GM18858 (cell line): ENCODE measurements around the gene SEPTIN5.
"Not testable (repeated sequence)": the region's sequence is repeated elsewhere in the genome, so short reads cannot be mapped to it uniquely, and the experiment has no call there.

Source experiments
- ATAC-seq: cut with Tn5 transposase; IDR thresholded peaks from one replicate; pipeline ENCODE4 v1.9.1; 2021; ENCODE audit not compliant: unreplicated experiment

SEPTIN5 gene

DNA sequence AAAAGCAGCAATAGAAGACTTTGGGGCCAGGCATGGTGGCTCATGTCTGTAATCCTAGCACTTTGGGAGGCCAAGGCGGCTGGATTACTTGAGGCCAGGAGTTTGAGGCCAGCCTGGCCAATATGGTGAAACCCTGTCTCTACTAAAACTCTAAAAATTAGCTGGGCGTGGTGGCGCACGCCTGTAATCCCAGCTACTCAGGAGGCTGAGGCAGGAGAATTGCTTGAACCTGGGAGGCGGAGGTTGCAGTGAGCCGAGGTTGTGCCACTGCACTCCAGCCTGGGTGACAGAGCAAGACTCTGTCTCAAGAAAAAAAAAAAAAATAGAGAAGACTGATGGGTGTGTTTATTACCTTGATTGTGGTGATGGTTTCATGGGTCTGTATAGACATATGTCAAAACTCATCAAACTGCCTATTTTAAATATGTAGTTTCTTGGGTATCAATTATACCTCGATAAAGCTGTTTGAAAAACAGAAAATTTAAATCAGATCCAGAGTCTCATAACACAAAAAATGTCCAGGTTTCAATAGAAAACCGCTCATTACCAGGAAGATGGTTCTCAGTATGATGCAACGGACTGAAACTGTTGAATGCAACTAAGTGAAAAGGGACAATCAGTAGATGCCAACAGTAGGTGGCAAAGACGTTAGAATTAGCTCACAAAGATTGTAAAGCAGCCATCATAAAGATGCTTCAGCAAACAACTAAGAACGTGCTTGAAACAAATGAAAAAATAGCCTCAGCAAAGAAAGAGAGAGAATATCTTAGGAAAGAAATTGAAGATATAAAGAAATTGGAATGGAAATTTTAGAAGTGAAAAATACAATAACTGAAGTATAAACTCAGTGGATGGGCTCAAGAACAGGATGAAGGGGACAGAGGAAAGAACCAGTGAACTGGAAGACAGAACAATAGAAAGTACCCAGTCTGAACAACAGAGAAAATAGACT lies 33.1 kb upstream of the SEPTIN5 start:
- ATAC-seq, result no peak

DNA sequence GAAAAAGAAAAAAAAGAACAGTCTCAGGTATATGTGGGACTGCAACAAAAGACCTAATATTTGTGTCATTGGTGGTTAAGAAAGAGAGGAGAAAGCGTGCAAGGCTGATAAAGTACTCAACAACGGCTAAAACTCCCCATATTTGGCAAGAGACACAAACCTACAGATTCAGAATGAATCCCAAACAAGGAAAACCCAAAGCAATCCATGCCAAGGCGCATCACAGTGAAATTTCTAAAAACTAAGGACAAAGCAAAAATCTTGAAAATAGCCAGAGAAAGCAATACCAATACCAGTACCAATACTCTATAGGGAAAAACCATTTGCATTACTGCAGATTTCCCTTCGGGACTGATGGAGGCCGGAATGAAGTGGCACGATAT lies 32.4 kb upstream of the SEPTIN5 start:
- no peak for ATAC-seq

DNA sequence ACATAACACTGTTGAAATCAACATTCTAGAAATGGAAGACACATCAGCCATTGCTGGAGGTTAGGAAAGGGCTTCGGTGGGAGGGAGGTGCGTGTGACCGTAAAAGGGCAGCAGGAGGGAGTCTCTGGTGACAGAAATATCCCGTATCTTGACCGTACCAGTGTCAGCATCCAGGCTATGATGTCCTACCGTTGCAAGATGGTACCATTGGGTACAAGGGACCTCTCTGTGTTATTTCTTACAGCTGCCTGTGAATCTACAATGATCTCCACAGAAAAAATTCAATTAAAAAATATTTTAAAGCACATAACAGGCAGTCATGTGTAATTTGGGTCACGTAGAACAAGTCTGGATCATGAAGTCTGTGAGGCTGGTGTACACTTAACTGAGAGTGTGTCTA lies 27.4 kb upstream of the SEPTIN5 start:
- ATAC-seq, result no peak

DNA sequence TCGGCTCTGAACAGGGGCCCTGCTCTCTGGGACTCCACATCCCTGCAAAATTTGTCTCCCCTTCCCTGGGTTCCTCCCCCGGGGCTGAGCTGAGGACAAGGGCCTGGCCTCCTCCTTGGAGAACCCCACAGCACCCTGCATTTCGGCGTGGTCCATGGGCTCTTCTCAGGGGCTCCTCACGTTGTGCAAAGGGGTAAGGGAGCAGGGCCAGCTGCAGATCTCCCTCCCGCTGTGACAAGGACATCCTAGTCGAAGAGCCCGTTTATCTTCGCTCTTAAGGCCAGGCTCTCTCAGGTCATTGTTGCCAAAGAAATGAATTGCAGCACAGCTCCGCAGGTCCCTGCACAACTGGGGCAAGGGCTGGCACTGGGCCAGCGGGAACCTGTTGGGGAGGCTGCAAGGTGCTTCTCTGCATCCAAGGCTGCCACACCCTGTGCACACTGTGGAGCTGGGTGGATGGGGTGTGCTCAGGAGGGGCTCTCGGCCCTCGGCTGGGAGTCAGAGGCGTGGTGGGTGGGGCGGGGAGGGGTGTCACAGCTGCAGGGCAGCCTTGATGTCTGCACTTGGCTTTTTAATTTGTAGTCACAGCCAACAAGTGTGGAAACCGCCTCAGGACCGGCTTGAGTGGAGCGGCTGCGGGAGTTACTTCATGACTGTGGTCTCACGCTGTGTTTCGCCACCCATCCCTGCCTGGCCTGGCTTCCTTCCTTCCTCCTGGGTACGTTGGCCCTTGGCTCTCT lies 26.6 kb upstream of the SEPTIN5 start:
- no peak for ATAC-seq

DNA sequence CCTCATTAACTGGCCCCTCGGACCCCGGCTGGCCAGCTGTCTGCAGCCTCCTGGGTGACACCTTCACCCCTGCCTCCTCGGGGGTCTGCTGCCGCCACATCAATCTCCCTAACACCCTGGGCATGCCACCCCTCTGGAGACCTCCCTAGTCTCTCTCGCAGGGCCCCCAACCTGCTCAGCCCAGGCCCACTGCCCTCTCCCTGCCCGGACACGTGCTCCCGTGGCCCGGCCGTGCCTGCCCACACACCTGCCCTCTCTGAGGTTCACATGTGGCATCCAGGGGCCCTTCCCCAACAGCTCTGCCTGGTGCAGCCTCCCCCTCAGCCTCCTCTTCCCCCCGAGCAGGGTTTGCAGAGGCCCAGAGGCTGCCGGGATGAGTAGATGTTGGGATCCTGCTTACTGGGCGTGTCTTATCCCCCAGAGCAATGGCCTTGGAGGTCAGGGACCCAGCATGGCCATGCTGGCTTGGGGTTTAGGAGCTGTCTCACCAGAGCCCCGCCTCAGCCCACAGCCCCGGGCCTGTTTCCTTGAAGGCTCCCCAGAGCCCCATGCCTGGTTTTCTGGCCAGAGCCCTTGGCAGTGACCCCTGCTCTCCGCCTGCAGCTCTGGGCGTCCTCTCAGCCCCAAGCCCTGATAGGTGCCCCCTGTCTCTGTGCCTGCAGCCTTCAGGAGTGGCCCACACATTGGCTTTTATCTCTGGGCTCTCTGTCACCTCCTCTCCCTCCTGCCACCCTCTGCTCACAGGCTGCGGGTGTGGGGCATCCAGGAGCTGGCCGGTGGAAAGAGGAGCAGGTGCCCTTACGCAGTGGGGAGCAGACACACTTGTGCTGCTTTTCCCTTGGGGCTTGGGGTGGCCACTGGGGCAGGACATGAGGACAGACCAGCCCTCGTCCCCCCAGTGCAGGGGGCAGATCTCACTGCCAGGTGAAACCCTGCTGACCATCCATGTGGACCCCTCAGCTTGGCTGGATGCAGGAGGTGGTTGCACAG lies 25.7 kb upstream of the SEPTIN5 start:
- no peak for ATAC-seq

DNA sequence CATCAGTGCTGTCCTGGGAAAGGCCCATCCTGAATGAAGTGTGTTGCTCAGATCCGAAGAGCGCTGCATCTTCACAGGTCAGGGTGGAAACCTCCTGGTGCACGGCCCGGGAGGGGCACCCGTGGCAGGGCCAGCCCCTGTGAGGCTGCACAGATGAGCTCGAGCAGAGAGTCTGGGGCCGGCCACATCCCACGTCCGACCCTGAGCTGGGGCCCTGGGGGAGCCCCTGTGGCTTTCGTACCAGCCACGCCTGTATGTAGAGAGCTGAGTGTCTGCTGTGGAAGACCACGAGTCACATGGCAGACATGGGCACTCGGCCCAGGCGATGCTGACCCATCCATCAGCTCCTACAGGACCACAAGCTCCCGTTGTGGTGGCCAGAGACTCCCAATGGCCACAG lies 24.9 kb upstream of the SEPTIN5 start:
- no peak for ATAC-seq

DNA sequence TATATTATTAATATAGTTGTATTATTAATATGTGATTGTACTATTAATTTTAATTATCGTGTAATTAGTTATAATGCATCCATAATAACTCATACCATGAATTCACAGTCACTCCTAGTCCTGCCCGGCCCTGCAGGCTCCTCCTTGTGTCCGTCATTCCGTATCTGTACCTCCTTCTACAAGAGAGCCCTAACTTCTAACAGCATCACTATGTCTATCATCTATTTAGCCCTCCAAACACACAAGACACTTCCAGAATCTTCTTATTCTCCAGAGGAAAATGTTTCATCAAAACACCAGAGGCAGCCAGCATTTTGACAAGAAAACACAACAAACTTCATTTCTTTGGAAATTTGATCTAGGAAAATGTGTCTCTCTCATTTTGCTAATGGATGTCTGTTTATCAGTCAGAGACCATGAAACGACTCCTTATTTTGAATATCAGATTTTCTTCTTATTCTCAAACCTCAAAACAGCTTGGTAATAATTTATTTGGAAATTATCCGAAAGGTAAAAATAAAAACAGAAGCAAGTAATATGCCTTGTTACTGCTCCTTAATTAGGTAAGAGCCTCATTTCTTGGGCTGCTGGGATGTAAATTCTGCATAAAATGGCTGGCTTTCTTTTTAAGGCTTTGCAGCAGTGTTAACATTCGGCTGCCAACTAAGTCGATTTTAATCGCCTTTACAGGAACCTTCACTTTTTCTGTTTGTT lies 23.1 kb upstream of the SEPTIN5 start:
- ATAC-seq, result no peak

DNA sequence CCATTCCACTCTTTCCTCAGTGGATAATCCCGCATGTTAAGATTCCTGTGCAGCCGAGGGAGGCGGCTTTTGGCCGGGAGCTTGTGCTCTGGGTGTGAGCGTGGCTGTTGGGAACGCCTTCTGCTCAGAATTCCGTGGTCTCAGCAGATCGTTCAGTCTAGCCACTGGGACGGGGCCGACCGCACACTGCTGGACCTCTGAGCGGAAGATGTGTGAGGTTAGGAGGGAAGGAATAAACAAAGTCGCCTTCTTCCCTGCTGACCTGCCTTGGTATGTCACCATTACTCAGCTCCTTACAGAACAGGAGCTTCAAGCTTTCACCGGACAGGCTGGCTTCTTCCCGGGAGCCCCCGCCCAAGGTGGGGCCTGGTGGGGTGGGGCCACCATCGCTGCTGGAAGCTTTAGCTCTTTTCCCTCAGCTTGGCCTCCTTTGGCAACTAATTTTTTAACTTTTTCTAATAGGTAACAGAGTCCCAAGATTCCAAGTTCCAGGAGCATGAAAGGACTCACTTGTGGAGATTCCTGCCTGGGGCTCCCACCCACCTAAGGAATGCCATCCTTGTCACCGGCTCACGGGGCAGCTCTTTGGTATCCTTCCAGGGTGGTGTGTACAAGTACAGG lies 22.5 kb upstream of the SEPTIN5 start:
- no peak for ATAC-seq

DNA sequence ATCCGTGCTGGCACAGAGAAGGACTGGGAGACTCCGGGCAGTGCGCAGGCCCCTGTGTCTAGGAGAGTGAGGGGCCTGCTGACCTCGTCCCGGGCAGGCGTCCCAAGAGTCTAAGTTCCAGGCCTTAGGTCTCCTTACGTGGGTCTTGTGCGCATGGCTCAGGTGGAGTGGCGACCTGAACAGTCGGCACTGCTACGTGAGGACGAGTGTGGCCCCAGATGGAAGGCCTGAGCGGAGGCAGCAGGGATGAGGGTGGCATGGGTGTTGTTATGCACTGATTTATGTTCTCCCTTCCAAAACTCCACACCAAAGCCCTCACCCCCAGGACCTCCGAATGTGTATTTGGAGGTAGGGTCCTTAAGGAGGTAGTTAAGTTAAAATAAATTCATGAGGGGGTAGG lies 20.7 kb upstream of the SEPTIN5 start:
- ATAC-seq, result no peak

DNA sequence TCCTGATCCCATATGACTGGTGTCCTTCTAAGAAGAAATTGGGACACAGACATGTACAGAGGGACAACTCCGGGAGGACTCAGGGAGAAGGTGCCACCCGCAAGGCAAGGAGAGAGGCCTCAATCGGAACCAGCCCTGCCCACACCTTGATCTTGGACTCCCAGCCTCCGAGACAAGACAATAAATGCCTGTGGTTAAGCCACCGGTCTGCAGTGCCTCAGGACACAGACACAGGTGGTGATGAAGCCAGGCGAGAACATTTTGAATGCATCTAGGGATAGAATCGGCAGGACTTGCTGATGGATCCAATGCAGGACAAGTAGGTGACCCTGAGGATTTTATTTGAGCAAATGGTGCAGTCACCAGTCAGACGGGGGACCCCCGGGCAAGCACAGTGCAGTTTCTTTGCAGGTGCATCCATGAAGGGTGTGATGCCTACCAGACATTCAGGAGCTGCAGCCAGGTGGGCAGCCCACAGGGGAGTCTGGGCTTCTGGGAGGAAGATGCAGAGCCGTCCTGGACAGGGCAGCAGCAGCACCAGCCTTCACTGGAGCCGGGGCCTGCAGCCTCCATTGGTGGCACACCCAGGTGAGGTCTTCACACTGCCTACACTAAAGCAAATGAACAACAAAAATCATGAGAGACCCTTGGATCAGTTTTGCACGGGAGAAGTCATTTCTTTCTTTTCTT lies 20.2 kb upstream of the SEPTIN5 start:
- no peak for ATAC-seq

DNA sequence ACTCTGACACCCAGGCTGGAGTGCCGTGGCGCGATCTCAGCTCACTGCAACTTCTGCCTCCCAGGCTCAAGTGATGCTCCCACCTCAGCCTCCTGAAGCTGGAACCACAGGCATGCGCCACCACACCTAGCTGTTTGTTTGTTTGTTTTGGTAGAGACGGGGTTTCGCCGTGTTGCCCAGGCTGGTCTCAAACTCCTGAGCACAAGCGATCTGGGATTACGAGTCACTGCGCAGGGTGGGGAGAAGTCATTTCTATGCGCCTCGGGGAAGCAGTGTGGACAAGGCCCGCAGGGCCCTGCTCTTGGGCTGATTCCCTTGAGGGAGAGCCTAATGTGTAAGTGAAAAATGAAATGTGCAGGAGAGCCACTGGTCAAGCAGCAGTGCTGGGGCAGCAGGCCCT lies 19.6 kb upstream of the SEPTIN5 start:
- ATAC-seq, result no peak

DNA sequence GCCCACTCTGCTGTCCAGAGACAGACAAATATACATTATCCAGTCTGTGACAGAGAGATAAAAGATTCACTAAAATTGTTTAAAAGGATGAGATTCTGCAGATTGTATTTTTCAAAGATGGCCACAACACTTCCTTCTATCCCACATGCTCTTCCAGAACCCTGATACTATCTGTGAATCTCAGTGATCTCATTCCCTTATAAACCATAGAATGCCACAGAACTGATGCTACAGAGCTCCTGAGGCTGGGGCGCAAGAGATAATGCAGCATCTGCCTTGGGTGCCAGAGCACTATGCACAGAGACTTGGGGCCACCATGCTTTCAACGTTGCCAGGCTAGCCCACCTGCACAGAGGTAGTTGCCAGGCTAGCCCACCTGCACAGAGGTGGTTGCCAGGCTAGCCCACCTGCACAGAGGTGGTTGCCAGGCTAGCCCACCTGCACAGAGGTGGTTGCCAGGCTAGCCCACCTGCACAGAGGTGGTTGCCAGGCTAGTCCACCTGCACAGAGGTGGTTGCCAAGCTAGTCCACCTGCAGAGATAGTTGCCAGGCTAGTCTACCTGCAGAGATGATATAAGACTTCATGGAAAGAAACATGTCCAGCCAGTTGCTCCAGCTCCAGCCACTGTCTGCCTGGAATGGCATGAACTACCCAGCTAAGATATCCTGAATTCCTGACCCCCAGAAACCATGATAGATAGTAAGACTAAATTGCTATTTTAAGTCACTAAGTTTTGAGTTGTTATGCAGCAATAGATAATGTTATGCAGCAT lies 17.6 kb upstream of the SEPTIN5 start:
- no peak for ATAC-seq

DNA sequence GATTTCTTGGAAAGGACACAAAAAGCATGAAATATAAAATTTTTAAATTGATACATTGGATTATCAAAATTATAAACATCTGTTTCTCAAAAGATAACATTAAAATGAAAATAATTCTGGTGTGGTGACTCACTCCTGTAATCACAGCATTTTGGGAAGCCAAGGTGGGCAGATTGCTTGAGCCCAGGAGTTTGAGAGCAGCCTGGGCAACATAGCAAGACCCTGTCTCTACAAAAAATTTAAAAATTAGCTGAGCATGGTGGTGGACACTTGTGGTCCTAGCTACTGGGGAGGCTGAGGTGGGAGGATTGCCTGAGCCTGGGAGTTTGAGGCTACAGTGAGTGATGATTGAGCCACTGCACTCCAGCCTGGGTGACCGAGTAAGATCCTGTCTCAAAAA lies 16.4 kb upstream of the SEPTIN5 start:
- ATAC-seq, result not testable (repeated sequence)

DNA sequence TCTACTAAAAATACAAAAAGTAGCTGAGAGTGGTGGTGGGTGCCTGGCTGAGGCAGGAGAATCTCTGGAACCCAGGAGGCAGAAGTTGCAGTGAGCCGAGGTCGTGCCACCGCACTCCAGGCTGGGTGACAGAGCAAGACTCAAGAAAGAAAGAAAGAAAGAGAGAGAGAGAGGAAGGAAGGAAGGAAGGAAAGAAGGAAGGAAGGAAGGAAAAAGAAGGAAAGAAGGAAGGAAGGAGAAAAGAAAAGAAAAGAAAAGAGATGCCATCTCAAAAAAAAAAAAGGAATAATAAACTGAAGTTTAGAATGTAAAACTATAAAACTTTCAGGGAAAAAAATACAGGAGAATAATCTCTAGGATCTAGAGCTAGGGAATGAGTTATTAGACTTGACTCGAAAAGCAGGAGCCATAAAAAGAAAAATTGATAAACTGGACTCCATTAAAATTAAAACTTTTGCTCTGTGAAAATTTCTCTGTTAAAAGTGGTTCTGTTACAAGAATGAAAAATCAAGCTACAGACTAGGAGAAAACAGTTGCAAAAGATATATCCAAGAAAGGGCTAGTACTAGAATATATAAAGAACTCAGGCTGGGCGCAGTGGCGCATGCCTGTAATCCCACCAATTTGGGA lies 13.4 kb upstream of the SEPTIN5 start:
- no peak for ATAC-seq

DNA sequence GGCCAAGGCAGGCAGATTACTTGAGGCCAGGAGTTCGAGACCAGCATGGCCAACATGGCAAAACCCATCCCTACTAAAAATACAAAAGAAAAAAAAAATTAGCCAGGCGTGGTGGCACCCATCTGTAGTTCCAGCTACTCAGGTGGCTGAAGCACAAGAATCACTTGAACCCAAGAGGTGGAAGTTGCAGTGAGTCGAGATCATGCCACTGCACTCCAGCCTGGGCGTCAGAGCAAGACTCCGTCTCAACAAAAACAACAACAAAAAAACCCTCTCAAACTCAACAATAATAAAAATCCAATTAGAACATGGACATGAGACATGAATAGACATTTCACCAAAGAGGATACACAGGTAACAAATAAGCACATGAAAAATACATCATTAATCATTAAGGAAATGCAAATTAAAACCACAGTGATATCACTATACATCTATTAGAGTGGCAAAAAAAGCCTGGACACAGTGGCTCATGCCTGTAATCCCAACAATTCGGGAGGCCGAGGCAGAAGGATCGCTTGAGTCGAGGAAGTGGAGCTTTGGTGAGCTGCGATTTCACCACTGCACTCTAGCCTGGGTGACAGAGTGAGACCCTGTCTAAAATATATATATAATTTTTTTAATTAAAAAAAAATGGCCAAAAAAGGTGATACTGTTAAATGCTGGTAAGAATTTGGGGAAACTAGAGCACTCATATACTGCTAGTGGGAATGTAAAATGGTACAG lies 12.7 kb upstream of the SEPTIN5 start:
- ATAC-seq, result no peak

DNA sequence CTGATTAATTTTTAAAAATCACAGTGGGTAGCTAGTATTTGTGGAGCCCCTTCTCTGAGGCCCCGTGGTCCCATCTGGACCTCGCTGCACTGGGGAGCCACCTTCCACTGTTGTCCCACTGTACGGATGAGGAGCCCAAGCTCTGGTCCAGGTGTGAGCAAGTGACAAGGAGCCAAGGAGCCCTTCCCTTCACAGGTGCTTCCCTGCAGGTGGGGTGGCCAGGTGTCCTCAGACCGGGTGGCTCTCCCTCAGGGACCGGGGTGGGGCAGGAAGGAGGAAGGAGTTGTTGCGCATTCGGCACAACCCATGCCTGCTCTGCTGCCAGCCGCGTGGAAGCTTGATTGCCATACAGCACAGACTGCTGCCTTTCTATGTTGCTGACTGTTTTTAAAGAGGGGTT lies 10.4 kb upstream of the SEPTIN5 start:
- no peak for ATAC-seq

DNA sequence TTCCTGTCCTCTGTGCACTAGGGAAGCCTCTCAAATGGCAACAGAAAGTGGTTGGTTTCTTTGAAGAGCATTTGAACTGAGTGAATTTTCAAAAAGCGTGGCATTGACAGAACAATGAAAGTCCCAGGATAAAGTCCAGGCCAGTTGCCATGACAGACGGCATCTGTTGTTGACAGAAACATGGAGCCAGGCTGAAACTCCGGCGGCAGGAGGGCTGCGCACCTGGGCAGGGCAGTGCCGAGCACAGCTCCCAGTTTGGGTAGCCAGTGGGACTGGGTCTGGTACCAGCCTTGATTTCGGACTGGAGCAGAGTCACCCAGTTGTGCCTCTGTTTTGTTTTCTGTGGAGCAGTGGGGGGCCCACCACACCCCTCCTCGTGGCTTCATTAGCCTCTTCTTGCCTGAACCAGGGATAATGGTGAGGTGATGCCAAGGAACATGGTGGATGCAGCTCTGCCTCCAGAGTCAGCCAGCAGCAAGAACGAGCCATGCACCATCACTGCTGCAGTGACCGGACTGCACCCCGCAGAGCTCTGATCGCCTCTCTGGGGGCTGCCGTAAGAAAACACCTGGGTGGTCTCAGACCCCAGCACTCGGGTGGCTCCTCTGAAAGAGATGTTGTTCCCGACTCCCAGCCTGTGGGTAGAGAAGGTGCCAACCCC lies 9.8 kb upstream of the SEPTIN5 start:
- ATAC-seq, result no peak
